Mammary epithelial cell (primary cell): Measurements from ENCODE around the gene SLMAP.

Experiments used
- CTCF ChIP-seq, 2 donors: IDR thresholded peaks in 1 of 2; conservative IDR thresholded peaks in 1 of 2; 2 replicates each; pipeline ENCODE4 v1.5.1; 2011 to 2012; ENCODE audit warnings: inconsistent platforms in 2 of 2, low read length in 2 of 2, mild to moderate bottlenecking in 2 of 2, control low read depth in 1 of 2, low read depth in 1 of 2; ENCODE audit not compliant: insufficient read depth in 1 of 2; ENCODE audit errors: extremely low read depth in 1 of 2
- EZH2 ChIP-seq: IDR thresholded peaks from 2 replicates; pipeline ENCODE4 v1.6.1; 2012; ENCODE audit warnings: low read length, inconsistent platforms, borderline replicate concordance

DNA sequence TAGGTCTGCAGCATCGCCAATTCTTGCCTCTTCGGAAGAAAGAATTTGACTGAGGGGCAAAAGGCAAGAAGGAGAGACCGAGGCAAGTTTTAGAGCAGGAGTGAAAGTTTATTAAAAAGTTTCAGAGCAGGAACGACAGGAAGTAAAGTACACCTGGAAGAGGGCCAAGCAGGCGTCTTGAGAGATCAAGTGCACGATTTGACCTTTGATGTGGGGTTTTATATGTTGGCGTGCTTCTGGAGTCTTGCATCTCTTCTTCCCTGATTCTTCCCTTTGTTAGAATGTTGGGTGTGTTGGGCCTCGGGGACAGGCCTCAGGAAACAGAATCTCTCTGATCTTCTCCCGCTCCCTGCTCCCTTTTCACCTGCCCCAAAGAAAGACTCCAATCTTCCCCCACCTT lies 211.5 kb downstream of the SLMAP start:
- no peak for TF ChIP-seq CTCF (conservative IDR thresholded peaks at IDR 0.05 in 1 of 2, IDR thresholded peaks at IDR 0.05 in 1 of 2; ENCODE audit: extremely low read depth in 1 of 2, insufficient read depth in 1 of 2, low read depth in 1 of 2, low read length in 2 of 2)
- no peak for TF ChIP-seq EZH2
